ENCODE data around the gene XYLT1.

DNA sequence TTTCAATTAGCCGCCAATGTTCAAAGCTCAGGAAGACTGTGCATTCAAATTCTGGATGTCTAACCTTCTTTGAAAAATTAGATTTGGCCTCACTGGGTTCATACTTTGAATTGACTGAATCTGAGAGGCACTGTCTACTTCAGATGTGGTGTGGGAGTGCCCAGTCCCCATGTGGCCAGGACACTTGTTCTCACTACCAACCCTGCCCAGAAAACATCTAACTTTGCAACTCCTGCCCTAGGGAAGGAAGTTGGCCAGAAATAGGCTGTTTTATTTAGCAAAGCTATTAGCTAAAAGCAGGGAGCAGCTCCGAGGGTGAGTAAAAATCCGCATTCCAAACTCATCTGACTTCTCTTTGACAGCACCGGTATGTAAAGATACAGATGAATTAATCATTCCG lies 86.3 kb downstream of the XYLT1 start:
- TF ChIP-seq, protein P1, sequence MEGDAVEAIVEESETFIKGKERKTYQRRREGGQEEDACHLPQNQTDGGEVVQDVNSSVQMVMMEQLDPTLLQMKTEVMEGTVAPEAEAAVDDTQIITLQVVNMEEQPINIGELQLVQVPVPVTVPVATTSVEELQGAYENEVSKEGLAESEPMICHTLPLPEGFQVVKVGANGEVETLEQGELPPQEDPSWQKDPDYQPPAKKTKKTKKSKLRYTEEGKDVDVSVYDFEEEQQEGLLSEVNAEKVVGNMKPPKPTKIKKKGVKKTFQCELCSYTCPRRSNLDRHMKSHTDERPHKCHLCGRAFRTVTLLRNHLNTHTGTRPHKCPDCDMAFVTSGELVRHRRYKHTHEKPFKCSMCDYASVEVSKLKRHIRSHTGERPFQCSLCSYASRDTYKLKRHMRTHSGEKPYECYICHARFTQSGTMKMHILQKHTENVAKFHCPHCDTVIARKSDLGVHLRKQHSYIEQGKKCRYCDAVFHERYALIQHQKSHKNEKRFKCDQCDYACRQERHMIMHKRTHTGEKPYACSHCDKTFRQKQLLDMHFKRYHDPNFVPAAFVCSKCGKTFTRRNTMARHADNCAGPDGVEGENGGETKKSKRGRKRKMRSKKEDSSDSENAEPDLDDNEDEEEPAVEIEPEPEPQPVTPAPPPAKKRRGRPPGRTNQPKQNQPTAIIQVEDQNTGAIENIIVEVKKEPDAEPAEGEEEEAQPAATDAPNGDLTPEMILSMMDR (IDR thresholded peaks at IDR 0.05): no peak
- no peak for TF ChIP-seq POLR2A (IDR thresholded peaks at IDR 0.05)

Measured in esophagus squamous epithelium (tissue), 4 donors.